Measurements from ENCODE around the gene MAMLD1.

Gene MAMLD1

DNA sequence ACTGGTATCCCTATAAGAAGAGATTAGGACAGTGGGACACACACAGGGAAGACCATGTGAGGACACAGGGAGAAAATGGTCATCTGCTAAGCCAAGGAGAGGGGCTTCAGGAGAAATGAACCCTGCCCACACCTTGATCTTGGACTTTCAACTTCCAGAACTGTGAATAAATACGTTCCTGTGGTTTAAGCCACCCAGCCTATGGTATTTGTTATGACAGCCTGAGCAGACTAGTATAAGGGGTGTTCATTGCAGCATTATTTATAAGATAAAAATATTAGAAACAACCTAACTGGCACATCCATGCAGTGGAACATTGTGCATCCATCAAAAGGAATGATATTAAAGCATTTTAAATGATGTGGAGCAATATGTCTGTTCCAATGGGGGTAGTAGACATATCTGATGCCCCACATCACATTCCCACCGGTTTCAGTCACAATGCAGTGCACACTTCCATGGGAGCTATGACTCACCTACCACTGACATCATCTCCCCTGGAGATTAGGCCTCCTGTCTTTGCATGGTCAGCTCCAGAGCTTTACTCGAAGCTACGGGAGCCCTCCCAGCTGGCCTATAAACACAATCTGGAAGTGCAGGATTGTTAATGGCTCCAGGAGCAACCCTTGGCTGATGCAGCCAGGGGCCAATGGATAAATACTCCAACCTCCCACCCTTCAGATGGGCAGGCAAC lies 38.9 kb upstream of the MAMLD1 start:
- peaks cover 0 to 3% (median 0%) of the 10 kb centered on the region in 3 donors for H3K9me3 ChIP-seq
- no peak for DNase-seq
- intact Hi-C loops (cut with DNase I; ENCODE audit: low total_unique reads): no loop called here
- H3K4me1 ChIP-seq: no peaks in the 10 kb centered on the region
- H3K4me3 ChIP-seq: no peak overlapping the region
- no peak overlapping the region for H3K27ac ChIP-seq
- TF ChIP-seq, protein P1, sequence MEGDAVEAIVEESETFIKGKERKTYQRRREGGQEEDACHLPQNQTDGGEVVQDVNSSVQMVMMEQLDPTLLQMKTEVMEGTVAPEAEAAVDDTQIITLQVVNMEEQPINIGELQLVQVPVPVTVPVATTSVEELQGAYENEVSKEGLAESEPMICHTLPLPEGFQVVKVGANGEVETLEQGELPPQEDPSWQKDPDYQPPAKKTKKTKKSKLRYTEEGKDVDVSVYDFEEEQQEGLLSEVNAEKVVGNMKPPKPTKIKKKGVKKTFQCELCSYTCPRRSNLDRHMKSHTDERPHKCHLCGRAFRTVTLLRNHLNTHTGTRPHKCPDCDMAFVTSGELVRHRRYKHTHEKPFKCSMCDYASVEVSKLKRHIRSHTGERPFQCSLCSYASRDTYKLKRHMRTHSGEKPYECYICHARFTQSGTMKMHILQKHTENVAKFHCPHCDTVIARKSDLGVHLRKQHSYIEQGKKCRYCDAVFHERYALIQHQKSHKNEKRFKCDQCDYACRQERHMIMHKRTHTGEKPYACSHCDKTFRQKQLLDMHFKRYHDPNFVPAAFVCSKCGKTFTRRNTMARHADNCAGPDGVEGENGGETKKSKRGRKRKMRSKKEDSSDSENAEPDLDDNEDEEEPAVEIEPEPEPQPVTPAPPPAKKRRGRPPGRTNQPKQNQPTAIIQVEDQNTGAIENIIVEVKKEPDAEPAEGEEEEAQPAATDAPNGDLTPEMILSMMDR (IDR thresholded peaks at IDR 0.05): no peak
- no peaks in the 10 kb centered on the region for H3K27me3 ChIP-seq
- no peaks in the 10 kb centered on the region for H3K36me3 ChIP-seq

GRCh38 chrX:150324919-150325318 lies 38.2 kb upstream of the MAMLD1 start:
- TF ChIP-seq, protein P1 (IDR thresholded peaks at IDR 0.05): no peak
- Histone ChIP-seq H3K9me3 (peaks cover 0 to 3% (median 0%) of the 10 kb centered on the region in 3 donors), H3K4me1 (no peaks in the 10 kb centered on the region), H3K27me3 (no peaks in the 10 kb centered on the region), H3K27ac (no peak overlapping the region), H3K4me3 (no peak overlapping the region), H3K36me3 (no peaks in the 10 kb centered on the region)
- no peak for DNase-seq
- intact Hi-C loops (cut with DNase I; ENCODE audit: low total_unique reads): no loop called here

GRCh38 chrX:150326541-150327247 lies 36.4 kb upstream of the MAMLD1 start:
- no peaks in the 10 kb centered on the region for H3K36me3 ChIP-seq
- no peaks in the 10 kb centered on the region for H3K9me3 ChIP-seq
- H3K4me1 ChIP-seq: no peaks in the 10 kb centered on the region
- H3K27me3 ChIP-seq: no peaks in the 10 kb centered on the region
- H3K4me3 ChIP-seq: no peak overlapping the region
- intact Hi-C loops (cut with DNase I; ENCODE audit: low total_unique reads): no loop called here
- no peak overlapping the region for H3K27ac ChIP-seq
- DNase-seq: no peak
- TF ChIP-seq, protein P1 (IDR thresholded peaks at IDR 0.05): no peak

DNA sequence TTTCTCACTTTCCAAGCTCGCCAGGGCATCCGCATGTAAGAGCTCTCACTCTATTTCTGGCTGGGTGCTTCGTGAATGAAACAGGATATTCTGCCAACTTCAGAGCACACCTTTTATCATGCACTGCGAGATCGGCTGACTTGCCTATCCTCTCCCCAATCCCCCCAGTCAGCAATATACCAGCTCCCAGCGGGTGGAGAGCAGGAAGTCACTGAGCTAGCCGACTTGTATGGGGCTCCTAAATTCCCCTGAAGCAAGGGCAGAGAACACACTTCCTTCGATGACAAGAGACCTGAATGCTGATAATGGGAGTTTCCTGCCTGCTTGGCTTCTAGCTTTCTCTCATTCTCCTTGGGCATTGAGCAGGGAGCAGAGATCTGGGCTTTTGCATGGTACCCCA lies 33.8 kb upstream of the MAMLD1 start:
- no peaks in the 10 kb centered on the region for H3K27me3 ChIP-seq
- TF ChIP-seq, protein P1 (IDR thresholded peaks at IDR 0.05): no peak
- intact Hi-C loops (cut with DNase I; ENCODE audit: low total_unique reads): no loop called here
- H3K27ac ChIP-seq: no peak overlapping the region
- no peak for DNase-seq
- H3K4me1 ChIP-seq: no peaks in the 10 kb centered on the region
- no peaks in the 10 kb centered on the region for H3K36me3 ChIP-seq
- H3K4me3 ChIP-seq: no peak overlapping the region
- H3K9me3 ChIP-seq: no peaks in the 10 kb centered on the region

DNA sequence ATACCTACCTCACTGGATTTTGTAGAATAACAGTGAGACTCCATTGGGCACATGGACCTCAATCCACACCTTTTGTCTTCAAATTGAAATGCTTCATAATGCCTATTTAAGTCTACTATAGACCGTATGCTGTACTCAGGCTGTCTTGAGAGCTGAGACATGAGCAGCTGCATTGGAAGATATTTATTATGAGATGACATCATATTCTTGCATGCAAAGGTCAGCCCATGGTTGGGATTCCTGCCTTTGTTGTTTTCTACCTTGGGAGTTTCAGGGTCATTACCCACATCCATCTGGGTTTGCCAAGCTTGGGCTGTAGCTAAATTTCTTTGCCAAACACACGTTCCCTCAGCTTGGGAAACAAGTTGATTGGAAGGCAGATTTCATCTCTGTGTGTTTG lies 33.2 kb upstream of the MAMLD1 start:
- TF ChIP-seq, protein P1 (IDR thresholded peaks at IDR 0.05): no peak

More for the DNA sequence above, 33.2 kb upstream of the MAMLD1 start:
- DNase-seq: no peak
- intact Hi-C loops (cut with DNase I; ENCODE audit: low total_unique reads): no loop called here
- Histone ChIP-seq H3K4me1 (no peaks in the 10 kb centered on the region), H3K36me3 (no peaks in the 10 kb centered on the region), H3K27ac (no peak overlapping the region), H3K27me3 (no peaks in the 10 kb centered on the region), H3K9me3 (no peaks in the 10 kb centered on the region), H3K4me3 (no peak overlapping the region)

Data from tibial artery (tissue), 4 donors.